HCT116 (cell line): ENCODE results near the gene DAPP1.
"Not testable (repeated sequence)": the region's sequence is repeated elsewhere in the genome, so short reads cannot be mapped to it uniquely, and the experiment has no call there.

Source experiments
- CEBPB ChIP-seq: IDR thresholded peaks from 2 replicates; pipeline ENCODE4 v1.6.1; 2012; ENCODE audit warnings: low read depth
- CTCF ChIP-seq, 3 experiments: fragments of 200-600 bp in 1 of 3; sonication (generic) in 1 of 3; IDR thresholded peaks in 2 of 3; conservative IDR thresholded peaks in 1 of 3; 2 replicates each; pipeline ENCODE4 v1.5.1; 2012 to 2017; ENCODE audit warnings: low read depth in 2 of 3, low read length in 2 of 3, antibody characterized with exemption in 1 of 3, borderline replicate concordance in 1 of 3, control low read depth in 1 of 3, mild to moderate bottlenecking in 1 of 3, mixed read lengths in 1 of 3, mixed run types in 1 of 3, moderate library complexity in 1 of 3; ENCODE audit not compliant: insufficient read depth in 1 of 3
- EGR1 ChIP-seq: IDR thresholded peaks from 2 replicates; pipeline ENCODE4 v1.6.1; 2012; ENCODE audit warnings: low read depth
- EZH2 ChIP-seq: fragments of 200-600 bp; sonication (generic); IDR thresholded peaks from 2 replicates; pipeline ENCODE4 v1.6.1; 2017; ENCODE audit warnings: antibody characterized with exemption, mixed run types
- POLR2A ChIP-seq: IDR thresholded peaks from 2 replicates; pipeline ENCODE4 v1.7.0; 2011; ENCODE audit warnings: borderline replicate concordance; ENCODE audit not compliant: insufficient read depth, insufficient read length; ENCODE audit errors: extremely low read depth
- SIN3A ChIP-seq: IDR thresholded peaks from 2 replicates; pipeline ENCODE4 v1.6.1; 2012; ENCODE audit warnings: low read depth
- YY1 ChIP-seq: IDR thresholded peaks from 2 replicates; pipeline ENCODE4 v1.6.1; 2011; ENCODE audit warnings: low read length, low read depth, moderate library complexity, mild to moderate bottlenecking; ENCODE audit not compliant: insufficient replicate concordance; ENCODE audit errors: extremely low read depth

GRCh38 chr4:99830051-99830450 lies 13.4 kb downstream of the DAPP1 start:
- TF ChIP-seq CTCF (IDR thresholded peaks at IDR 0.05 in 2 of 3, conservative IDR thresholded peaks at IDR 0.05 in 1 of 3; ENCODE audit: borderline replicate concordance in 1 of 3, insufficient read depth in 1 of 3, low read depth in 2 of 3, low read length in 2 of 3); YY1; POLR2A; EGR1; CEBPB; EZH2; SIN3A: not testable (repeated sequence)
